Posterior vena cava (tissue), 2 donors: ENCODE measurements around the gene ZNF558. TPM values are rescaled to one million over a fixed set of nuclear protein-coding genes. Genes with fewer than 3 reads are reported as not detected.

ENCODE experiments used
- DNase-seq: peaks from one replicate; pipeline ENCODE4 v3.0.0-alpha.2; 2020; ENCODE audit warnings: low spot score
- intact Hi-C, 2 donors: fragments of 100-400 bp; cut with DNase I; formaldehyde crosslinking; loops; one replicate each; pipeline versions ENCODE4 v1.14.1 to v1.14.2; 2022 to 2023
- long read RNA-seq, 2 donors: library from polyadenylated mRNA; unstranded; transcript quantifications; one replicate each; pipeline ENCODE4 v2.0.0, GENCODE V29; 2020 to 2021
- total RNA-seq, 2 donors: library from RNA; stranded (reverse); fragmentation: NEBNext Ultra II Directional; extraction: Animal tissue kit (Norgen Biotek cat#: 25700); gene quantifications; one replicate each; pipeline ENCODE4 v1.2.1, GENCODE V29; 2021
- donor health status: DM: yes; HTN: yes; CAD: no.
- donor health status: DM: yes; HTN: yes; CAD: no.

ZNF558 gene
- total RNA-seq: 10 to 100 TPM; 20.1 to 23.5 TPM
- long read RNA-seq, donor 1, partial matches to known transcripts: 0 of 2 reads
- long read RNA-seq, donor 1, other reads (novel, unspliced or antisense): 2 of 2 reads
- long read RNA-seq, donor 2, partial matches to known transcripts: 0 of 2 reads
- long read RNA-seq, donor 2, other reads (novel, unspliced or antisense): 2 of 2 reads

DNA sequence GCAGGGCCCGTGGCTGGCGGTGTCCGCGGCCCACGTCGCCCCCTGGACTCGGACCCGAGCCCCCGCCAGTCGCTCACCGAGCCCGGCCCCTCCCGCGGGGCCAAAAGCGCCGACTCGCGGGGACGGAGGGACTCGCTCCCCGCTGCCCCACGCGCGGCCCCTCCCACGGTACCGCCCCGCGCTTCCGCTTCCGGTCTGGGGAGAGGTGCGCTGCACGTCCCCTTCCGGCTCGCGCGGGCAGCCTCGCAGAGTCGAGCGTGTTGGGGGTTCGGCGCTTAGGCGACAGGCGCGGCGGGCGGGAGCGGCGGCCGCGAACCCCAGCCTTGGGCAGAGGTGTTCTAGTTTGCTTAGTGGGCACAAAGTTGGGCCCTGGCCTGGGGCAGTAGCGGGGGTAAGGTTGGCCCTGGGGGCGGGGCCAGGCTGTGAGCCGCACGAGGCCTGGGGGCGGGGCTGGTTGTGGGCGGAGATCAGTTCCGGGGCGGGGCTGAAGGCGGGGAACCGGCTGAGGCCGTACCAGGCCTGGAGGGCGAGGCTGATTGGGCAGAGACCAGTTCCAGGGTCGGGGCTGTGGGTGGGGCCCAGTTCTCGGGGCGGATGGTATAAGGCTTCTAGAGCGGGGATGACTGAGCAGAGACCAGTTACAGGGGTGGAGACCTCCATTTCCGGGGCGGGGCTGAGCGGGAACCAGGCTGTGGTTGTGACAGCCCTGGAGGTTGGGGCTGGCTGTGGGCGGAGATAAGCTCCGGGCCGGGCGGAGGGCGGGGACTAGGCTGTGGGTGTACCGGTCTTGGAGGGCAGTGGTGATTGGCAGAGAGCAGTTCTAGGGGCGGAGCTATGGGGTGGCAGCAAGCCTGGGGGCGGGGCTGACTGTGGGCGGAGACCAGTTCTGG lies at the start of gene ZNF558, which contains the start of gene MBD3L1:
Gene ZNF558 (minus strand): TSS at position 173 of the 890 bp plus-strand sequence. CDS start 9,645 bp downstream, outside the sequence.
Gene MBD3L1 (plus strand): TSS at position 246 of the 890 bp plus-strand sequence. CDS start 10,302 bp downstream, outside the sequence.
- intact Hi-C loops: no loop called here
- peak; percentile 100 for DNase-seq

GRCh38 chr19:8881512-8881911 lies 49.4 kb upstream of the ZNF558 start:
- intact Hi-C loops: no loop called here
- no peak for DNase-seq

DNA sequence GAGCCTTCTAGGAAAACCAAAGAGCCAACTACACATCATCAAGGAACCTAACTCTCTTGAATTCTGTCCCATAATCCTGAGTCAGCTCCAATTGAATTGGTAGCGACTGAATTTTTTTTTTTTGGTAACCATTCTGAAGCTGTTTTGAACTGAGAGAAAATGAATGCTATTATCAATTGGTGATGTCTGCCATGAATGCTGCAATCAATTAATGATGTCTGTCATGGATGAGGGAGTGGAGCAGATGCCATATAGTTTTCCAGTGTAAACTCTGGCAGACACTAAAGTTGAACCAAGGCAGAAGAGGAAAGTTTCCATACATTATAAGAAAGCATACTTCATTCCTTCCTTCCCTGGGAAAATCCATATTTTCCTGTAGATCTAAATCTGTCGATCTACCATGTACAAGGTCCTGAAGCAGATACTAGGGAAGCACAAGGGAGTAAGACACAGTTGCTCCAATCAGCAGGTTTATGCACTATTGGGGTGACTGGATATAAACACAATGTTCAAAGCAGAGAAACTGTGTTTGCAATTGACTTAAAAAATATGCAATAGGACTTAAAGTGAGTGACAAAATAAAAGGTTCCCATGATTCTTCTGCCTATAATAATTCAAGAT lies 48.9 kb upstream of the ZNF558 start:
- intact Hi-C loops: no loop called here
- DNase-seq: no peak

DNA sequence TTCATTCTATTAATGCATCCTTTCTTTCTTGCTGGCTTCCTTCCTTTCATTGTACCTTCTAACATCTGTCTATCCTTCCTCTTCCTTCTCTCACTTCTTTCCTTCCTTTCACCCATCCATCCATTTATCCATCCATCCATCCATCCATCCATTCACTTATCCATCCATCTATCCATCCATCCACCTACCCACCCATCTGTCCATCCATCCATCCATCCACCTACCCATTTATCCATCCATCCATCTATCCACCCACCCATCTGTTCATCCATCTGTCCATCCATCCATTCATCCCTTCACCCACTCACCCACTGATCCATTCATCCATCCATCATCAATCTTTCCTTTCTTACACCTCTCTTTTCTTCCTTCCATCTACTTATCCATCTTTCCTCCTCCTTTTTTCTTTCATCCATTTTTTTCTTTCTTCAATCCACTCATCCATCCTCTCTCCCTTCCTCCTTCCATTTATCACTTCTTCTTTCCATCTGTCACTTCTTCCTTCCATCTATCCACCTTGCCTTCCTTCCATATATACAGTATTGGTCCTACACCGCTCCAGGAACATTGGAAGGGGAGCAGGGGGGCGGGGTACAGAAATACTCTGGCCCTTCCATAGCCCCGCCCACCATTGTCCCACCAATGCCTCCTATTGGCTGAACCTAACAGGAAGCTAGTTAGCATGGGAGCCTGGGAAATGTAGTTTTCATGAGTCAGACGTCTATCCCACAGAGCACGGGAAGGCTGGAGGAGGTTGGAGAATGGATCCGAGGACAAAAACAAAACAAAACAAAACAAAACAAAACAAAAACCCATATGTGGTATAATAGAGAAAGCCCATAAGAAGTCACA lies 46.0 kb upstream of the ZNF558 start:
- intact Hi-C loops: no loop called here
- DNase-seq: no peak

DNA sequence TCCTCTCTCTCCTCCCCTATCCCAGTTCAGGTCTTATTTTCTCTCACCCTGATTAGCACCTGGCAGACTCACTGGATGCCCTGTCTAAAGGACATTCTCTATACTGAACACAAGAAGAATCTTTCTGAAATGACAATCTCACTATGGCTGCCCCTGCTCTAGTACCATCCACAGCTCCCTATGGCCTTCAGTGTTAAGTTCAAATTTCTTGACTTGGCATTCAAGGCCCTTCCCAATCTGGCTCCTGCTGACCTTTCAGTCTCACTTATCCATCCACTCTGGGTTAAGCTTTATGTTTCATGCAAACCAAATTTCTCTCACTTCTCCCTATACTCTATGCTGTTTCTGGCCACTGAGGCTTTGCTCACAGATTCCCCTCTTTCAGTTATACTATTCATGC lies 34.2 kb upstream of the ZNF558 start:
- intact Hi-C loops: no loop called here
- no peak for DNase-seq

- intact Hi-C loops: no loop called here
These were observed 26.2 kb upstream of the ZNF558 start for GRCh38 chr19:8858260-8858659.

DNA sequence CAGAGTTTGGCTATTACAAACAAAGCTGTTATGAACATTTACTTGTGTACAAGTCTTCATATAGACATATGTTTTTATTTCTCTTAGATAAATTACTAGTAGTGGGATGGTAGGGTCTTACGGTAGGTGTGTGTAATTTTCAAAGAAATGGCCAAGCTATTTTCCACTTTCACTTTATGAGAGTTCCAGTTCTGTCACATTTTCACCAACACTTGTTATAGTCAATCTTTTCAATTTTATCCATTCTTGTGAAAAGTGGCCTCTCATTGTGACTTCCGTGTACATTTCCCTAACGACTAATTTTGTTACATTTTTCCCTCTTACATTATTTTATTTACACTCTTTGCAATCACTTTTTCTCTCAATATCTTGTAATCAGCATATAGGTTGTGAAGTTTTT lies 18.4 kb upstream of the ZNF558 start:
- intact Hi-C loops: no loop called here

More at GRCh38 chr19:8858260-8858659, 26.2 kb upstream of the ZNF558 start:
- no peak for DNase-seq

GRCh38 chr19:8849232-8849631 lies 17.1 kb upstream of the ZNF558 start:
- no peak for DNase-seq
- intact Hi-C loops: no loop called here

More for the DNA sequence above, 18.4 kb upstream of the ZNF558 start:
- no peak for DNase-seq

GRCh38 chr19:8846819-8847218 lies 14.7 kb upstream of the ZNF558 start:
- no peak for DNase-seq

DNA sequence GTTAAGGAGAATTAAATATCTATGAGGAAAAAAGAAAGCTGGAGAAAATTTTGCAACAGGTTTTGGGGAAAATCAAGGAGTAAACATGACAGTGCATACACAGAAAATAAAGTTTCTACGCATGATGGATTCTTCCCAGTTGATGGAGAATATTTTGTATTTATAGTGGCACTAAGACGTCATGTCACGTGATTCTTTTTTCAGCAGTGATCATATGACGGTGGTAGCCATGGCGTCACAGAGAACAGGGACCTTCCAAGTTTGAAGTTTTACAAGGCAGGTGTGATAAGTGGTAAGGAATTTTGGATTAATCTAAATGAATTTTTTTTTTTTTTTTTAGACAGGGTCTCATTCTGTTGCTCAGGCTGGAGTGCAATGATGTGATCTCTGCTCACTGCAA lies 8.6 kb upstream of the ZNF558 start:
- intact Hi-C loops: no loop called here
- DNase-seq: no peak

More at GRCh38 chr19:8846819-8847218, 14.7 kb upstream of the ZNF558 start:
- intact Hi-C loops: no loop called here

GRCh38 chr19:8835877-8836276 lies 3.8 kb upstream of the ZNF558 start:
- intact Hi-C loops: no loop called here
- DNase-seq: no peak

DNA sequence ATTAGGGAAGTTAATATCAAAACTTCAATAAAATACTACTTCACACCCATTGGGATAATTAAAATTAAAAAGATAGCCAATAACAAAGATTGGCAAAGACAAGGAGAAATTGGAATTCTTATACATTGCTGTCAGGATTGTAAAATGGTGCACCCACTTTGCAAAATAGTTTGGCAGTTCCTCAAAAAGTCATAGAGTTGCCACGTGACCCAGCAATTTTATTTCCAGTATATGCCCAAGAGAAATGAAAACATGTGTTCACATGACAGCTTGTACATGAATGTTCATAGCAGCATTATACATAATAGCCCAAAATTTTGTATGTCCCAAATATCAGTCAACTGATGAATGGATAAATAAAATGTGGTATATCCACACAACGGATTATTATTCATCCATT lies 3.3 kb upstream of the ZNF558 start:
- intact Hi-C loops: no loop called here
- no peak for DNase-seq

DNA sequence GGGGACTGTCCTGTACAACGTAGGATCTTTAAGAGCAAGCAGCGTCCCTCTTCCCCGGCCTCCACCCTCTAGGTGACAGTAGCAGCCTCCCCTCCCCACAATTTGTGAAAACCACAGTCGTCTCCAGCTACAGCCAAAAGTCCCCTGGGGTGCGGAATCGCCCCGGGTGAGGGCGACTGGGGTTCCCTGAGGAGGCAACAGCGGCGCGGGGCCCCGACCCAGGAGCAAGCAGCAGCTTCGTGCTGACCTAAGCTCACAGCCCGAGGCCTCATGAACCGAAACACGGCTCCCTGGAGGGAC lies 322 bp downstream of the ZNF558 start:
- DNase-seq: no peak
- intact Hi-C loops: no loop called here

GRCh38 chr19:8831373-8831772 lies 731 bp downstream of the ZNF558 start:
- DNase-seq: no peak
- intact Hi-C loops: no loop called here

GRCh38 chr19:8827277-8827676 lies 4.8 kb downstream of the ZNF558 start:
- intact Hi-C loops: no loop called here
- DNase-seq: no peak

GRCh38 chr19:8826371-8826770 lies 5.7 kb downstream of the ZNF558 start:
- DNase-seq: no peak
- intact Hi-C loops: no loop called here

GRCh38 chr19:8821748-8822241 lies 10.3 kb downstream of the ZNF558 start:
- no peak for DNase-seq
- intact Hi-C loops: no loop called here

GRCh38 chr19:8820234-8820633 lies 11.9 kb downstream of the ZNF558 start:
- intact Hi-C loops: no loop called here
- DNase-seq: no peak

DNA sequence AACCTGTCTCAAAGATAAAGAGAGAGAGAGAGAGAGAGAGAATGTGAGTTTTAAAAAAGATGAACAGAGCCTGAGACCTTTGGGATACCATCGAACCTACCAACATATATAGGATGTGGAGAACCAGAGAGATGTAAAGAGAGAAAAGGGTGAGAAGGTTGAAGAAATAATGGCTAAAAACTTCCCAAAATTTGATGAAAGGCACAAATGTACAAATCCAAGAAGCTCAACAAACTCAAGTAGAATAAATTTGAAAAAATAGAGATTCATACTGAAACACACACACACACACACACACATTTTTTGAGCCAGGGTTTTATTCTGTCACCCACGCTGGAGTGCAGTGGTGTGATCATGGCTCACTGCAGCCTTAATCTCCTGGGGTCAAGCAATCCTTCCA lies 16.3 kb downstream of the ZNF558 start:
- DNase-seq: no peak
- intact Hi-C loops: no loop called here
